T47D (cell line): Measurements from ENCODE around the gene ASIC1.

Experiments
- DNase-seq, 2 experiments: peaks; one replicate each; pipeline versions ENCODE4 v3.0.0 to v3.0.0-alpha.2; 2011 to 2012; ENCODE audit warnings: low read depth in 1 of 2, low spot score in 1 of 2
- JUND ChIP-seq: IDR thresholded peaks from 2 replicates; pipeline ENCODE4 v1.6.1; 2012; ENCODE audit warnings: low read depth
- in situ Hi-C: cut with HindIII; loops from 2 replicates; pipeline ENCODE4 v1.10.0; 2016; ENCODE audit warnings: low sequenced_read_pairs, low pct_unique_long_range_greater_than_20kb

ASIC1 gene

GRCh38 chr12:50058743-50059312 lies 1.4 kb downstream of the ASIC1 start:
- TF ChIP-seq JUND = no peak
- DNase-seq = no peak
- in situ Hi-C loops = no loop called here

- no peak for TF ChIP-seq JUND
- no peak for DNase-seq
- in situ Hi-C loops = no loop called here
Measured at GRCh38 chr12:50059440-50060119, 2.2 kb downstream of the ASIC1 start.

DNA sequence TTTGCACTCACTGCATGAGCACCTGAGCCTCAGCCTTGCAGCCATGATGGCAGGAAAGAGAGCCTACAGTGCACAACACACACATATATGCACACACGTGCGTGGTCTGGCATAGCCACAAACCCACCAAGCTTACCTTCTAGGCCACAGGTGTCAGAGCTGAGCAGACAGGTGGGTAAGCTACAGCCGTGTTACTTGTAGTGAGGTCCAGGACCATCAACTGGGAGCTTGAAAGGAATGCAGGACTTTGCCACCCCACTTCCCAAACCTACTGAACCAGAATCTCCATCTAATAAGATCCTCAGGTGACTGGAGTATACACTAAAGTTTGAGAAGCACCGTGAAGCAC lies 2.7 kb downstream of the ASIC1 start:
- in situ Hi-C loops = no loop called here
- no peak for TF ChIP-seq JUND
- no peak for DNase-seq

DNA sequence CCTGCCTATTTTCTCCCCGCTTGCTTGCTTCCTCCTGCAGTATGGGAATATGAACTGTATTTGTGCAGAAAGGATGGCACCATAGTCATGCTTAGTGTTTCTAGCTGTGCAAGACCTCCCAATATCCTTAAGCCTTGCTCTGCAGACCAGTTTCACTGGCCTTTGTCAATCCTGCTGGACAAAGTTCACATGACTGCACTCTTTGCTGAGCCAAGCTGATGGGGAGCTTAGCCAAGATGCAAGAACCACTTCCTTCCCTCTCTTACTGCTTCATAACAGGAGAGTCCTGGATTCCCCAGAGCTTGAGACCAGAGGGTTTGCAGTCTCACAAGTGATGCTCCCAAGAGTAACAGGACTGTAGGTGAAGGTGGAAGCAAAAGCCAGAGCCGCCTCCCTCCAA lies 3.8 kb downstream of the ASIC1 start:
- no peak for DNase-seq
- no peak for TF ChIP-seq JUND
- in situ Hi-C loops = no loop called here

DNA sequence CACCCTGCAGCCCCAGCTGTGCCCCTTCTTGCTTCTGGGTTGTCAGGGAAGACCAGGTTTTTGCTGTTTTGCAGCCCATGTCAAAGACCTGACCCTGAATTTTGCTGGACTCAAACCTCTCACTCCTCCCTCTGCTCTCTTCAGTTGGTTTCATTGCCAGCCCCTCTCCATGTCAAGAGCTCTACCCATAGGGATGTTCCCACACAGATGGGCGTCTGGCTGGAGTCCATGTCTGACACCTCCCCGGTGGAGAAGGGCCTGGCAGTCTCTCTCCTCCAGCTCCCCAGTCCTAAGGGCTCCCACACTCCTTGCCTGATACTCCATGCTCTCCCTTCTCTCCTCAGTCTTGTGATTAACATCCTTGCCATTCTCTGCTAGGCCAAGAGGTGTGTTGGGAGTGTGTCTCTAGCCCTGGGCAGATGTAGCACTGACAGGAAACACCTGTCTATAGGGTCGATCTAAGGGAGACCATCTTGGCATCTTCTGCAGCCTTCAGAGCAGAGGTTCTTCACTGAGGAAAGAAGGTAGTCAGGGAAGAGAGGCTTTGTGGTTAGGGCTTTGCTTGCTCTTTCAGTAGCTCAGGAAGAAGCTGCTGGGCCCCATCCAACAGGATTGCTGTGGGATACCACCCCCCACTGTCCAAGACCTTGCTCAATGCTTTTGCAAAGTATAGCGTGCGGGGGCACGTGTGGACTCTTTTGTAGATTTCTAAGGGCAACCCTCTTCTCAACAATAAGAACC lies 4.7 kb downstream of the ASIC1 start:
- in situ Hi-C loops = no loop called here
- DNase-seq = no peak
- TF ChIP-seq JUND = no peak

- DNase-seq = no peak
- no peak for TF ChIP-seq JUND
- in situ Hi-C loops = no loop called here
Measured at GRCh38 chr12:50062728-50063460, 5.5 kb downstream of the ASIC1 start.

GRCh38 chr12:50065726-50066310 lies 8.4 kb downstream of the ASIC1 start:
- in situ Hi-C loops = no loop called here
- DNase-seq = no peak
- no peak for TF ChIP-seq JUND

DNA sequence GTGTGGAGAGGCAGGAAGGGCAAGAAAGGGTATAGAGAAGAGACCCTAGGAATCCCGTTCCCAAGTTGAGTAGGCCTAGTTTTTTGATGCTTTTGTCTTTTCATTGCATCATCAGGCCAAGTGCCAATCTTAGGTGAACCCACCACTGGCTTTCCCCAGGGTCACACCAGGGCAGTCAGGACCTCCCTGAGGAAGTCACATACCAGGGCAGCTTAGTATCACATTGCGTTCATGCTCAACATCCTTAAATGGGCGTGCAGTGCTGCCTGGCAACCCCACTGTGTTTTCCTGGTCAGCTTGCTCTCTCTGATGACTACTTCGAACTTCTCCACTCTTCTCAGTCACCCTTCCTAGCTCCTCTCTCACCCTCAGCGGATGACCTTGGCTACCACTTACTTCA lies 9.0 kb downstream of the ASIC1 start:
- no peak for DNase-seq
- in situ Hi-C loops = no loop called here
- no peak for TF ChIP-seq JUND

GRCh38 chr12:50069069-50069468 lies 11.7 kb downstream of the ASIC1 start:
- no peak for DNase-seq
- TF ChIP-seq JUND = no peak
- in situ Hi-C loops = no loop called here

- in situ Hi-C loops = no loop called here
Measured at GRCh38 chr12:50069539-50069938, 12.1 kb downstream of the ASIC1 start.

DNA sequence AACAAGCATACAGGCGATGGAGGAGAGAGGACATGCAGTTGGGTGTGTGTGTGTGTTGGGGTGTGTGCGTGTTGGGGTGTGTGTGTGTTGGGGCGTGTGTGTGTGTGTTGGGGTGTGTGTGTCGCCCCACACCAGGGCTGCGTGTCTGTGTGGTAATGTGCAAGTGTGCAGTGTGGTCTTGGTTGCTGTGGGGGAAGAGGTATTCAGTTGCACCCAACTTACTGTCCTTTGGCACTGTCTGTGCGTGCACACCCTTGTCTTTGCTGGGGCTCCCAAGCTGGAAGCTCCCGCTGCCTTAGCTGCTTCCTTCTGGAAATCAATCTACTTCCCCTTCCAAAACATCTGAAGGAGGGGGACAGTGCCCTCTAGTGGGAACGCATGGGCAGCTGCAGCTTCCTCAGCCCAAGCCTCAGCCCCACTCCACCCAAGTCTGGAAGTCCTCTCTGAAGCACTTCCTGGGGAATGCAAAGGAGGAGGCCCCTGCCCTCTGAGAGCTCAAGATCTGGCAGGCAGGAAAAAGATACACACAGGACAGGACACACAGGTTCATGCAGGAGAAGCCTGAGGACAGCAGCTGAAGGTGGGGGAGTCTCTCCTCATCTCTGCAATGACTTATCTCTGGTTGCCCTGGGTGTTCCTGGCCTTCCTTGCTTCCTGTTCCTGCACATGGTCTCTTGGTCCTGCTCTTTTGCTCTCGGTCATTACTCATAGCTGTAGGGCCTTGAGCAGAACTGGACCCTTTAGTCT lies 13.1 kb downstream of the ASIC1 start:
- peak; percentile 60 to 91 for DNase-seq
- in situ Hi-C loops = no loop called here

More at GRCh38 chr12:50069539-50069938, 12.1 kb downstream of the ASIC1 start:
- no peak for TF ChIP-seq JUND
- no peak for DNase-seq

More for the DNA sequence above, 13.1 kb downstream of the ASIC1 start:
- TF ChIP-seq JUND = no peak
